ENCODE measurements around the gene PEX14. TPM values are rescaled to one million over a fixed set of nuclear protein-coding genes. Genes with fewer than 3 reads are reported as not detected.

PEX14 gene
- total RNA-seq, 1 experiment from 2014 or later = 29.3 TPM

- peak overlapping the region; percentile 66 for H3K27ac ChIP-seq (ENCODE audit: low read depth, low read length)
- H3K9me3 ChIP-seq (ENCODE audit: control insufficient read depth in 1 of 2, insufficient read depth in 1 of 2, low read depth in 1 of 2, low read length in 2 of 2) = no peaks in the 10 kb centered on the region
- peak overlapping the region; percentile 67 to 90 for H3K4me3 ChIP-seq (replicated peaks in 1 of 2; ENCODE audit: low read depth in 1 of 2, low read length in 2 of 2)
- no peak overlapping the region for H2AFZ ChIP-seq (ENCODE audit: low read depth, low read length, poor library complexity, severe bottlenecking)
- no peaks in the 10 kb centered on the region for H3K9me2 ChIP-seq (ENCODE audit: insufficient read depth)
- intact Hi-C loops (cut with micrococcal nuclease) = loop anchor here (1.0 to 5.0 kb wide), 3 partner anchors 64 to 803 kb away; no protein-coding TSS in a partner anchor
- ChIA-PET POLR2A (interaction anchor here (1.1 to 1.2 kb wide), 2 partner anchors 26 to 64 kb away, joined by 3 to 7 read pairs; no protein-coding TSS in a partner anchor), RAD21 (ENCODE audit: low non-redundant PET in 1 of 2, low total read pairs in 2 of 2, uncharacterized antibody in 2 of 2, unreplicated experiment in 2 of 2) (interaction anchor here in 1 of 2 experiments (0.6 to 1.2 kb wide), 3 partner anchors 30 to 438 kb away, joined by 3 to 5 read pairs (median 3); no protein-coding TSS in a partner anchor), CTCF (interaction anchor here (0.7 to 2.2 kb wide), 9 partner anchors 27 to 437 kb away, joined by 3 to 25 read pairs (median 4); partner anchors contain the start of gene PGD)
- no peaks in the 10 kb centered on the region for H3K27me3 ChIP-seq (ENCODE audit: insufficient read depth, low read length)
- H3K4me2 ChIP-seq (ENCODE audit: low read length) = peak overlapping the region; percentile 81
- no peak for TF ChIP-seq CBX3 (IDR thresholded peaks at IDR 0.05; ENCODE audit: low read depth)
- no peak for TF ChIP-seq ATF3 (IDR thresholded peaks at IDR 0.05)
- TF ChIP-seq ZFX (IDR thresholded peaks at IDR 0.05) = no peak
- no peak for TF ChIP-seq EZH2 (IDR thresholded peaks at IDR 0.05)
- no peak for TF ChIP-seq SRF (IDR thresholded peaks at IDR 0.05; ENCODE audit: low read depth)
- TF ChIP-seq POLR2AphosphoS5 (IDR thresholded peaks at IDR 0.05; ENCODE audit: low read depth, low read length) = no peak
- TF ChIP-seq, protein P1, sequence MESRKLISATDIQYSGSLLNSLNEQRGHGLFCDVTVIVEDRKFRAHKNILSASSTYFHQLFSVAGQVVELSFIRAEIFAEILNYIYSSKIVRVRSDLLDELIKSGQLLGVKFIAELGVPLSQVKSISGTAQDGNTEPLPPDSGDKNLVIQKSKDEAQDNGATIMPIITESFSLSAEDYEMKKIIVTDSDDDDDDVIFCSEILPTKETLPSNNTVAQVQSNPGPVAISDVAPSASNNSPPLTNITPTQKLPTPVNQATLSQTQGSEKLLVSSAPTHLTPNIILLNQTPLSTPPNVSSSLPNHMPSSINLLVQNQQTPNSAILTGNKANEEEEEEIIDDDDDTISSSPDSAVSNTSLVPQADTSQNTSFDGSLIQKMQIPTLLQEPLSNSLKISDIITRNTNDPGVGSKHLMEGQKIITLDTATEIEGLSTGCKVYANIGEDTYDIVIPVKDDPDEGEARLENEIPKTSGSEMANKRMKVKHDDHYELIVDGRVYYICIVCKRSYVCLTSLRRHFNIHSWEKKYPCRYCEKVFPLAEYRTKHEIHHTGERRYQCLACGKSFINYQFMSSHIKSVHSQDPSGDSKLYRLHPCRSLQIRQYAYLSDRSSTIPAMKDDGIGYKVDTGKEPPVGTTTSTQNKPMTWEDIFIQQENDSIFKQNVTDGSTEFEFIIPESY (IDR thresholded peaks at IDR 0.05; ENCODE audit: extremely low read depth, insufficient replicate concordance, low read length) = no peak
- TF ChIP-seq CEBPB (IDR thresholded peaks at IDR 0.05; ENCODE audit: low read depth) = no peak
- H3K9ac ChIP-seq (ENCODE audit: low read length) = peak overlapping the region; percentile 92
- peaks cover 8% of the 10 kb centered on the region; the same call in 1 of the 2 replicates for H3K79me2 ChIP-seq (ENCODE audit: insufficient read depth, low read length)
- no peaks in the 10 kb centered on the region for H3K36me3 ChIP-seq (ENCODE audit: control insufficient read depth in 1 of 2, insufficient read depth in 2 of 2, low read length in 2 of 2)
- peaks cover 2 to 19% of the 10 kb centered on the region in 2 experiments; a peak in 3 of 4 replicates for H3K4me1 ChIP-seq (ENCODE audit: control insufficient read depth in 1 of 2, insufficient read depth in 2 of 2, low read length in 2 of 2)
- no peaks in the 10 kb centered on the region for H4K20me1 ChIP-seq (ENCODE audit: insufficient read depth)
- TSS peak; percentile 79 for BruUV-seq (replicated peaks)
- ATAC-seq (no peak), DNase-seq (ENCODE audit: low read depth, low spot score) (no peak)
Observed at GRCh38 chr1:10429868-10430215, 44.9 kb upstream of the PEX14 start.
